ENCODE measurements around the gene IFNA6.
"Not testable (repeated sequence)": the region's sequence is repeated elsewhere in the genome, so short reads cannot be mapped to it uniquely, and the experiment has no call there.

The IFNA6 gene
- long read RNA-seq, donor 1: 0 reads
- long read RNA-seq, donor 2: 0 reads
- long read RNA-seq, donor 3: 0 reads
- long read RNA-seq, donor 4: 0 reads
- long read RNA-seq, donor 5: 0 reads
- long read RNA-seq, donor 6: 0 reads
- long read RNA-seq, donor 7: 0 reads
- long read RNA-seq, donor 8: 0 reads

GRCh38 chr9:21350787-21351186, at the start of gene IFNA6:
Gene IFNA6 (minus strand): TSS chr9:21350887. CDS start chr9:21350887, 0 bp downstream.
- no peak for DNase-seq

GRCh38 chr9:21399956-21400355, 49.3 kb upstream of the IFNA6 start:
- no peak for DNase-seq

- DNase-seq: no peak
Observed at GRCh38 chr9:21398955-21399489, 48.3 kb upstream of the IFNA6 start.

- DNase-seq: peak; percentile 74
Observed at GRCh38 chr9:21395778-21396717, 45.4 kb upstream of the IFNA6 start.

GRCh38 chr9:21392270-21392669, 41.6 kb upstream of the IFNA6 start:
- DNase-seq: no peak

- DNase-seq: no peak
Observed at GRCh38 chr9:21385131-21385670, 34.5 kb upstream of the IFNA6 start, which contains the start of gene IFNA2. Gene IFNA2 (minus strand): TSS chr9:21385398. CDS start chr9:21385329, 69 bp downstream.

- DNase-seq: no peak
Observed at GRCh38 chr9:21383627-21384026, 32.9 kb upstream of the IFNA6 start.

GRCh38 chr9:21381448-21382339, 31.0 kb upstream of the IFNA6 start:
- DNase-seq: no peak

- DNase-seq: not testable (repeated sequence)
Observed at GRCh38 chr9:21371467-21371866, 20.8 kb upstream of the IFNA6 start.

- DNase-seq: no peak
Observed at GRCh38 chr9:21367957-21368356, 17.3 kb upstream of the IFNA6 start, which contains the start of gene IFNA13. Gene IFNA13 (minus strand): TSS chr9:21368057. CDS start chr9:21368010, 47 bp downstream.

- not testable (repeated sequence) for DNase-seq
Observed at GRCh38 chr9:21367169-21367568, 16.5 kb upstream of the IFNA6 start.

GRCh38 chr9:21362287-21362686, 11.6 kb upstream of the IFNA6 start:
- no peak for DNase-seq

GRCh38 chr9:21357479-21358460, 7.1 kb upstream of the IFNA6 start:
- no peak for DNase-seq

GRCh38 chr9:21348430-21348970, 2.2 kb downstream of the IFNA6 start:
- DNase-seq: no peak

- no peak for DNase-seq
Observed at GRCh38 chr9:21340735-21341134, 10.0 kb downstream of the IFNA6 start.

- no peak for DNase-seq
Observed at GRCh38 chr9:21336457-21336856, 14.2 kb downstream of the IFNA6 start.

GRCh38 chr9:21334701-21335632, 15.7 kb downstream of the IFNA6 start, which contains the start of gene KLHL9:
Gene KLHL9 (minus strand): TSS chr9:21335404. CDS start chr9:21334859, 545 bp downstream.
- peak; percentile 98 for DNase-seq

- no peak for DNase-seq
Observed at GRCh38 chr9:21333226-21333625, 17.5 kb downstream of the IFNA6 start.

Measured in right kidney (tissue), 9 donors.